Activated CD4-positive, alpha-beta memory T cell treated with anti-CD3 and anti-CD28 coated beads, Interleukin-2, amount 10 ng/mL, durations not matched to agents 7 days and 5 days (primary cell): ENCODE measurements around the gene IL36A. TPM values are rescaled to one million over a fixed set of nuclear protein-coding genes. Genes with fewer than 3 reads are reported as not detected.

Experiments used
- CTCF ChIA-PET: fragments of 350-600 bp; sonication (Branson Sonifier 250); formaldehyde crosslinking; loops from one replicate; lab custom pipeline; 2021; ENCODE audit warnings: antibody characterized with exemption, inconsistent platforms; lab: Charles Lee
- POLR2A ChIA-PET: fragments of 350-600 bp; sonication (Branson Sonifier 250); formaldehyde crosslinking; loops from one replicate; lab custom pipeline; 2021; ENCODE audit warnings: antibody characterized with exemption; lab: Charles Lee
- DNase-seq: peaks from one replicate; pipeline ENCODE4 v3.0.0-alpha.2; 2020
- H3K27ac Mint-ChIP-seq: one replicate; pipeline ENCODE4 v1.8.0; 2021; ENCODE audit warnings: mild to moderate bottlenecking, mixed read lengths
- H3K27me3 Mint-ChIP-seq: one replicate; pipeline ENCODE4 v1.8.0; 2021; ENCODE audit warnings: mixed read lengths
- H3K36me3 Mint-ChIP-seq: one replicate; pipeline ENCODE4 v1.8.0; 2021; ENCODE audit warnings: low read depth, mixed read lengths
- H3K4me1 Mint-ChIP-seq: one replicate; pipeline ENCODE4 v1.8.0; 2021; ENCODE audit warnings: mixed read lengths
- H3K4me3 Mint-ChIP-seq: one replicate; pipeline ENCODE4 v1.8.0; 2021; ENCODE audit warnings: mild to moderate bottlenecking, mixed read lengths
- H3K9me3 Mint-ChIP-seq: one replicate; pipeline ENCODE4 v1.8.0; 2021; ENCODE audit warnings: mixed read lengths
- total RNA-seq, 2 experiments: library from RNA; stranded (reverse); gene quantifications; one replicate each; pipeline ENCODE4 v1.2.3, GENCODE V29; 2021

Gene IL36A
- total RNA-seq, 2 experiments from 2014 or later: not detected

DNA sequence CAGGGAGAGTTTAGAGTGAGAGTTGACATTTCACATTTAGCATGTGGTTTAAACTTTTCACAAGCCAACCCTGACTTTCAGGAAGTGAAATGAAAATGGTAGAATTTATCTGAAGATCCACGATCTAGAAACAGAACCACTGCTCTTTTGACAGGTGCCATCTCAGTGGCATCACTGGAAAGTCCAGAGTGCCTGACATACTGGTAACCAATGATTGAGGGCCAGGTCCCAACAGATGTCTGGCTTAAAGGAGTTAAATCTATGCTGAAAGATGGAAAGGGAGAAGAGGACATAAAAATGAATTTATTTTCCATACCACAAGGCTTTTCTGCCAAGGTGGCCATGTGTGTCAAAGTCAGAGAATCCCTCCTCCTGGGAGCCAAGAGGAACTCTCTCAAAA, 24.7 kb upstream of the IL36A start:
- Mint-ChIP-seq H3K36me3 (no peaks in the 10 kb centered on the region), H3K27me3 (peaks cover 6% of the 10 kb centered on the region), H3K27ac (no peak overlapping the region), H3K4me3 (no peak overlapping the region), H3K9me3 (no peaks in the 10 kb centered on the region), H3K4me1 (peaks cover 18% of the 10 kb centered on the region)
- DNase-seq: no peak
- POLR2A ChIA-PET: no interaction called here
- CTCF ChIA-PET: interaction anchor here (0.5 kb wide), 1 partner anchor 104 kb away, joined by 3 read pairs; no protein-coding TSS in a partner anchor

GRCh38 chr2:112985090-112985489, 20.2 kb upstream of the IL36A start:
- peaks cover 12% of the 10 kb centered on the region for H3K9me3 Mint-ChIP-seq
- ChIA-PET POLR2A (no interaction called here), CTCF (interaction anchor here (1.0 to 1.1 kb wide), 2 partner anchors 95 to 100 kb away, joined by 3 to 4 read pairs; no protein-coding TSS in a partner anchor)
- H3K27me3 Mint-ChIP-seq: peaks cover 4% of the 10 kb centered on the region
- peak; percentile 47 for DNase-seq
- no peak overlapping the region for H3K27ac Mint-ChIP-seq
- H3K36me3 Mint-ChIP-seq: no peaks in the 10 kb centered on the region
- peaks cover 18% of the 10 kb centered on the region for H3K4me1 Mint-ChIP-seq
- no peak overlapping the region for H3K4me3 Mint-ChIP-seq

DNA sequence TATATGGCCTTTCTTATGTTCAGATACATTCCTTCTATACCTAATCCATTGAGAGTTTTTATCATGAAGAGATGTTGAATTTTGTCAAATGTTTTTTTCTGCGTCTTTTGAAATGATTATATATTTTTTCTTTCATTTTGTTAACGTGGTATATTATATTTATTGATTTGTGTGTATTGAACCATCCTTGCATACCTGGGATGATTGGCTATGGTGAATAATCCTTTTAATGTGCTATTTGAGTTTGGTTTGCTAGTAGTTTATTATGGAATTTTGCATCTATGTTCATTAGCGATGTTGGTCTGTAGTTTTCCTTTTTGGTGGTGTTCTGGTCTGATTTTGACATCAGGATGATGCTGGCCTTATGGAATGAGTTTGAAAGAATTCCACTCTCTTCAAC, 15.6 kb upstream of the IL36A start:
- no peak for DNase-seq
- H3K4me1 Mint-ChIP-seq: peaks cover 13% of the 10 kb centered on the region
- CTCF ChIA-PET: no interaction called here
- peaks cover 5% of the 10 kb centered on the region for H3K27me3 Mint-ChIP-seq
- H3K9me3 Mint-ChIP-seq: peaks cover 27% of the 10 kb centered on the region
- H3K36me3 Mint-ChIP-seq: peaks cover 10% of the 10 kb centered on the region
- no peak overlapping the region for H3K27ac Mint-ChIP-seq
- POLR2A ChIA-PET: no interaction called here
- no peak overlapping the region for H3K4me3 Mint-ChIP-seq

GRCh38 chr2:112993831-112994230, 11.4 kb upstream of the IL36A start:
- no peak overlapping the region for H3K27ac Mint-ChIP-seq
- peaks cover 32% of the 10 kb centered on the region for H3K9me3 Mint-ChIP-seq
- DNase-seq: no peak
- H3K4me1 Mint-ChIP-seq: peaks cover 22% of the 10 kb centered on the region
- CTCF ChIA-PET: interaction anchor here (0.6 to 1.6 kb wide), 2 partner anchors 109 to 144 kb away, joined by 3 read pairs; no protein-coding TSS in a partner anchor
- POLR2A ChIA-PET: no interaction called here
- peaks cover 4% of the 10 kb centered on the region for H3K27me3 Mint-ChIP-seq
- peaks cover 13% of the 10 kb centered on the region for H3K36me3 Mint-ChIP-seq
- no peak overlapping the region for H3K4me3 Mint-ChIP-seq

DNA sequence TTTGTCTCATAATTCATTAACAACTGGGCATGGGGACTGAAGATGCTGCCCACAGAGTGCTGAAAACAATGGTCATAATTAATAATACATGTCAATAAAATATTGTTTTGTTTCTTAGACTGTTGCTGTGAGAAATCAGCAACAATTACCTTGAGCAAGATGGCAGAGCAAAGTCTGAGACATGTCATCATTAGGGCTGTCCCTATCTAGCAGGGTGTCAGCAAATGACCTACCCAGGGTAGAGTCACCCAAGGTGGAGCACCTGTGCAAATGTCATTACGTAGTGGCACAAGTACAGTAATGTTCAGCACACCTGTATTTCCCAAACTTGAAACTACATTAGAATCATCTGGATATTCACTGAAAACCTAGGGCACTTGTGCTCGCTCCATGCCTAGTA, 10.6 kb upstream of the IL36A start:
- Mint-ChIP-seq H3K9me3 (peaks cover 26% of the 10 kb centered on the region), H3K27me3 (peaks cover 4% of the 10 kb centered on the region), H3K36me3 (peaks cover 13% of the 10 kb centered on the region), H3K27ac (no peak overlapping the region), H3K4me1 (peaks cover 22% of the 10 kb centered on the region), H3K4me3 (no peak overlapping the region)
- POLR2A ChIA-PET: no interaction called here
- no peak for DNase-seq
- CTCF ChIA-PET: interaction anchor here (1.6 kb wide), 1 partner anchor 110 kb away, joined by 3 read pairs; no protein-coding TSS in a partner anchor

DNA sequence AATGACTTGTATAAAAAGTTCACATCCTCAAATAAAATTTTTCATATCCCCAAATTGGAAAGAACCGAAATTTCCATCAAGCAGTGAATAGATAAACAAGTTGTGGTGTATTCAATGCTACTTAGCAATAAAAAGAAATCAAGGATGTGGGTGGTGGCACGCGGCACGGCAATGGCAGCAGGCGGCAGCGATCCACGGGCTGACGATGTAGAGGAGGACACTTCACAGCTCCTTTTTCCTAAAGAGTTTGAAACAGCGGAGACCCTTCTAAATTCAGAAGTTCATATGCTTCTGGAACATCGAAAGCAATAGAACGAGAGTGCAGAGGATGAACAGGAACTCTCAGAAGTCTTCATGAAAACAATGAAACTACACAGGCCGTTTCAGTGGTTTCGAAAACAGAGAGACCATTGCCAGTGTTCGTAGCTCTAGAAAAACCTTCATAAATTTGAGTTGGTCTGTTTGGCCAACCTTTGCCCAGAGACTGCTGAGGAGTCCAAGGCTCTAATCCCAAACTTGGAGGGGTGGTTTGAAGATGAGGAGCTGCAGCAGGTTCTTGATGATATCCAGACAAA, 9.8 kb upstream of the IL36A start:
- ChIA-PET POLR2A (no interaction called here), CTCF (interaction anchor here (1.2 kb wide), 1 partner anchor 36 kb away, joined by 5 read pairs; no protein-coding TSS in a partner anchor)
- peak overlapping the region; percentile 74 for H3K27ac Mint-ChIP-seq
- peak; percentile 42 for DNase-seq
- H3K36me3 Mint-ChIP-seq: peaks cover 17% of the 10 kb centered on the region
- peaks cover 22% of the 10 kb centered on the region for H3K4me1 Mint-ChIP-seq
- peak overlapping the region; percentile 67 for H3K4me3 Mint-ChIP-seq
- H3K27me3 Mint-ChIP-seq: peaks cover 3% of the 10 kb centered on the region
- H3K9me3 Mint-ChIP-seq: peaks cover 26% of the 10 kb centered on the region

DNA sequence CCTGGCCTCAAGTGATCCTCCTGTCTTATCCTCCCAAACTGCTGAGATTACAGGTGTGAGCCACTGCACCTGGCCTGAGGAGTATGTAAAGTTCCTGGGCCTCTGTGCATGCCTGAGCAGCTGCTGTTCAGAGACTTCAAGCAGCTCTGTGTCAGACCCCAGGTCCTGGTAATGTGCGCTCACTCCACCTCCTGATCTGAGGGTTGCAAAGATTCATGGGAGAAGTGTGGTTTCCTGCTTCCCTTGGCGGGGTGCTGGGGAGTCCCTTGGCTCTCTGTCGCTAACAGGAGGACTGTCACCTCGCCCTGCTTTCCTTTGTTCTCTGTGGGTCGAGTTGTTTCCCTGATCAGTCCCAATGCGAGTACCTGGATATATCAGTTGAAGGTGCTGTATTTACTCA, 8.6 kb upstream of the IL36A start:
- Mint-ChIP-seq H3K27ac (peak overlapping the region; percentile 75), H3K36me3 (peaks cover 27% of the 10 kb centered on the region), H3K27me3 (peaks cover 6% of the 10 kb centered on the region), H3K9me3 (peaks cover 33% of the 10 kb centered on the region), H3K4me1 (peaks cover 22% of the 10 kb centered on the region), H3K4me3 (no peak overlapping the region)
- CTCF ChIA-PET: no interaction called here
- peak; percentile 76 for DNase-seq
- POLR2A ChIA-PET: no interaction called here

DNA sequence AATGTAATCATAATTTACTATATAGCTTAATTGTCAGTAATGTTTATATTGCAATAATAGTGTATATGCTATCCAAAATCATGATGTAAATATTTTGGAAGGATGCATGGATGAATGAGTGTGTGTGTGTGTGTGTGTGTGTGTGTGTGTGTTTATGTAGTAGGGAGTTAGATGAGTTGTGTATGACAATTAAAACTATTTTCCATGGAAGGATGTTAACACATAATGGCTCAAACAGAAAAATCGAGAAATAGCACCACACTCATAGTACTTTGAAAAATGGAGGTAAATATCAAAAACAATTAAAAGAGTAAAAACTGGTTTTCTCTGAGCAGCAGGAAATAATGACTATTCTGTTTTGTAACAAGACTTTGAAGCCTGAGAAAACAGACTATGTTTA, 8.1 kb upstream of the IL36A start:
- no peak for DNase-seq
- Mint-ChIP-seq H3K4me1 (peaks cover 22% of the 10 kb centered on the region), H3K4me3 (no peak overlapping the region), H3K27ac (no peak overlapping the region), H3K9me3 (peaks cover 32% of the 10 kb centered on the region), H3K36me3 (peaks cover 24% of the 10 kb centered on the region), H3K27me3 (peaks cover 6% of the 10 kb centered on the region)
- POLR2A ChIA-PET: no interaction called here
- CTCF ChIA-PET: no interaction called here

DNA sequence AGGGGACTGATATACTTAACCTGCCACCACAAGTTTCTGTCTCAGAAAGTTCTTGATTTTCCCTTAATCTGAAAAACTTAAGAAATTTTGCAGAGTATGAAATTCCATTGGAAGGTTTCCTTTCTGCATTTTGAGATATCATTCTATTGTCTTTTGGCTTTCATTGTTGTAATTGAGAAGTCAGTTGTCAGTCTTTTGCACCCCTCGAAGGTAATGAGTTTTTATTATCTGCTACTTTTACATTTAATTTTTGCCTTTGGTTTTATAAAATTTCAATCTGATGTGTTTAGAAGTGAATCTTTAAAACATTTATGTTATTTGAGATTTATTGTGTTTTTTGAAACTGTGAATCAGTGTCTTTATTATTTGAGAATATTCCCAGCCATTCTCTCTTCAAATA, 4.8 kb upstream of the IL36A start:
- Mint-ChIP-seq H3K27ac (no peak overlapping the region), H3K4me1 (peaks cover 17% of the 10 kb centered on the region), H3K27me3 (peaks cover 4% of the 10 kb centered on the region), H3K4me3 (no peak overlapping the region), H3K9me3 (peaks cover 26% of the 10 kb centered on the region), H3K36me3 (peaks cover 17% of the 10 kb centered on the region)
- POLR2A ChIA-PET: no interaction called here
- no peak for DNase-seq
- CTCF ChIA-PET: interaction anchor here (1.4 kb wide), 1 partner anchor 59 kb away, joined by 3 read pairs; no protein-coding TSS in a partner anchor

DNA sequence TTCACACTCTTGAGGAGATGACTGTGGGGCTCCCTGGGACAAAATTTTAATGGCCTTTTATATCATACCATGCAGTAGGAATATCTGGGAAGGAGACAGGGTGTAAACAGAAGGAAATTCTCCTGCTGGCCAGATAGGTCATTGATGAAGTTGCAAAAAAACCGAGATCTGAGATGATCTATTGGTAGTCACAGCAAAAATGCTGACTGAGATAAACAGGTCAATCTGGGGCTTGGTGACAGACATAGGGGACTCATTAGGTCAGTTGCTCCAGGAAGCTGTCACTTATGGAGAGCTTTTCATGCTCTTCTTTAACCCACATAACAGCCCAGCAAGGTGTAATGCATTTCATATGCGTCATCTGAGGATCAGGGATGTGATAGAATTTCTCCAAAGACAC, 2.6 kb upstream of the IL36A start:
- ChIA-PET CTCF (no interaction called here), POLR2A (no interaction called here)
- Mint-ChIP-seq H3K9me3 (peaks cover 22% of the 10 kb centered on the region), H3K4me3 (no peak overlapping the region), H3K27me3 (peaks cover 4% of the 10 kb centered on the region), H3K4me1 (no peaks in the 10 kb centered on the region), H3K27ac (no peak overlapping the region), H3K36me3 (peaks cover 14% of the 10 kb centered on the region)
- no peak for DNase-seq

DNA sequence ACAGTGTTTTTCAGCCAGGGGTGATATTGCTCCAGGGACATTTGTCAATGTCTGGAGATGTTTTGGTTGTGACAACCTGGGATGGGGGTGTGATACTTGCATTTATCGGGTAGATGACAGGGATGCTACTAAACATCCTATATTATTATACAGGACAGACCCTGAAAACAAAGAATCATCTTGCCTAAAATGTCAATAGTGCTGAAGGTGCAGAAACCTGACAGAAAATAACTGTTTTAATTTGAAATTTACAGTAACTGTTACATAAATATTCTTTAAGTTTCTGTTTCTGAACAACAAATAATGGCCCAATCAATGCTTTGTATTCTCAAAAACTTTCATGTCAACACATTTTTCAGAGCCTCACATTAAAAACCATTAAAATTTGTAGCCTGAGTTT, 2.0 kb downstream of the IL36A start:
- Mint-ChIP-seq H3K4me1 (no peaks in the 10 kb centered on the region), H3K9me3 (no peaks in the 10 kb centered on the region), H3K27me3 (peaks cover 5% of the 10 kb centered on the region), H3K36me3 (no peaks in the 10 kb centered on the region), H3K4me3 (no peak overlapping the region), H3K27ac (no peak overlapping the region)
- DNase-seq: no peak
- ChIA-PET CTCF (no interaction called here), POLR2A (no interaction called here)

GRCh38 chr2:113009622-113010021, 4.4 kb downstream of the IL36A start:
- Mint-ChIP-seq H3K9me3 (no peaks in the 10 kb centered on the region), H3K4me3 (no peak overlapping the region), H3K27me3 (peaks cover 9% of the 10 kb centered on the region), H3K27ac (no peak overlapping the region), H3K4me1 (no peaks in the 10 kb centered on the region), H3K36me3 (no peaks in the 10 kb centered on the region)
- ChIA-PET CTCF (no interaction called here), POLR2A (no interaction called here)
- no peak for DNase-seq

DNA sequence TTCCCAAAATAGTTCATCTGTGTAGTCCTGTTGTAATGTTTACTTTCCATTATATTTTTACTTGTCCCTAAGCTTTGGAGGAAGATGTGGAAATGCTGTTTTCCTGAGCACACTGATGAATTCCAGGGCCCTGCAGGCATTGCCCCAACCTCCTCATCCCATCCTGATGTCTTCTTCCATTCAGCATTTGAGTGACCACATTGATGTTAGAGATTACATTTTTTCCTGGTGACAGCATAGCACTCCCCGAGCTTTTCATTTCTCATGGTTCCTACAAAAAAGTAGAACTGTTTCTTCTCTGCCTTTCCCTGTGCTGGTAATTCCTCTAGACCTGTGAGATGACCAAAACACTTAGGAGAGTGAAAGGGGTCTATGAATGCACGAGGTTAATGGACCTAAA, 4.8 kb downstream of the IL36A start:
- Mint-ChIP-seq H3K4me3 (no peak overlapping the region), H3K27me3 (peaks cover 12% of the 10 kb centered on the region), H3K9me3 (no peaks in the 10 kb centered on the region), H3K36me3 (no peaks in the 10 kb centered on the region), H3K27ac (no peak overlapping the region), H3K4me1 (no peaks in the 10 kb centered on the region)
- POLR2A ChIA-PET: no interaction called here
- CTCF ChIA-PET: no interaction called here
- no peak for DNase-seq

DNA sequence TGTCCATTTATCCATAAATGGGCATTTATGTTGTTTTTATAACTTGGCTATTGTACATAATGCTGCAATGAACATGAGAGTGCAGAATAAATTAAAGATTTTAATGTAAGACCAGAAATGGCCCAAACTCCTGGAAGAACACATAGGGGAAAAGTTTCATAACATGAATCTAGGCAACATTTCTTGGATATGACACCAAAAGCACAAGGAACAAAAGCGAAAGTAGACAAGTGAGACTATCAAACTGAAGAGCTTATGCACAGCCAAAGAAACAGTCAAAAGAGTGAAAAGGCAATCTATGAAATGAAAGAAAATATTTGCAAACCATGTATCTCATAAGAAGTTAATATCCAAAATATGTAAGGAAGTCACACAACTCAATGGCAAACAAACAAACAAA, 5.8 kb downstream of the IL36A start:
- CTCF ChIA-PET: no interaction called here
- POLR2A ChIA-PET: no interaction called here

More for the DNA sequence above, 5.8 kb downstream of the IL36A start:
- no peaks in the 10 kb centered on the region for H3K9me3 Mint-ChIP-seq
- no peak overlapping the region for H3K27ac Mint-ChIP-seq
- no peaks in the 10 kb centered on the region for H3K36me3 Mint-ChIP-seq
- DNase-seq: no peak
- H3K4me1 Mint-ChIP-seq: no peaks in the 10 kb centered on the region
- H3K4me3 Mint-ChIP-seq: no peak overlapping the region
- H3K27me3 Mint-ChIP-seq: peaks cover 12% of the 10 kb centered on the region
